Hematopoietic multipotent progenitor cell treated with erythropoietin and hydrocortisone succinate and interleukin-3 and kit ligand, for 8 days (in vitro differentiated cells): ENCODE results near the gene ALX1.
"Not testable (repeated sequence)": the region's sequence is repeated elsewhere in the genome, so short reads cannot be mapped to it uniquely, and the experiment has no call there.

ENCODE experiments used
- DNase-seq: peaks from one replicate; pipeline ENCODE4 v3.0.0-alpha.2; 2015

The ALX1 gene

DNA sequence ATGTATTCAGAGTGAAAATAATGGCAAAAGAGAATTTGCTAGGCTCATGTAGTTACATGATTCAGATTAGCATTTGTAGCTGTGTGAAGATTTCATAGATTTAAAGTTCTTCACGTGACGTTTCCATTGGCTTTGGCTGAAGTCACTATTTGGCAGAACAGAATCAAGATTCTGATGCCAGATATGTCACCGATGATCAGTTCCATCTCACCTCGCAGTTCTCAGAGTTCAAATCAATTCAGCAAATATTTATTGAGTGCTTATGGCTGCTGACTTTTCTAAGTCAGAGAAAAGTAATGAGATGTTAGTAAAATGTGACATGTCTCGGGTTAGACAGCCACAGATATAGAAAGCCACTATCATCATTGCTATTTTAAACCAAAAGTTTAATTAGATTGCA lies 28.4 kb downstream of the ALX1 start:
- no peak for DNase-seq

DNA sequence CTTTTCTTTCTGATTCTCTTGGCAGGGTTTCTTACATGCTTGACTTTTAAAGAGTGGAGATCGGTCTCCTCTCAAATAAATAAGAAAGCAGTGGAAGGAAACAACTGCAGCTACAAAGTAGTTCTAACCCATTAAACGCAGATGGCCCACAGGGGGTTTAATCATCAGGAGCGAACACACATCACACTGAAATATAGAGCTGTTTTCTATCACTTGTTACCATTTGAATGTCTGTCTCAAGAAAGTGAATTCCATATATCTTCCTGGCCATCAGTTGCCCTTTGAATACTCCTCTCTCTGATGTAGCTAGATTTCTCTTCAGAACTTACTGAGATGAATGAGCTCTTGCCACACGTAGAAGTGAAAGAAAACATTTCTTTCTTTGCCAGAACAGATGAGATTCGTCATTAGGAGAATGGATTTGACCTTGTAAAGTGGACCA lies 29.1 kb downstream of the ALX1 start:
- DNase-seq: no peak

DNA sequence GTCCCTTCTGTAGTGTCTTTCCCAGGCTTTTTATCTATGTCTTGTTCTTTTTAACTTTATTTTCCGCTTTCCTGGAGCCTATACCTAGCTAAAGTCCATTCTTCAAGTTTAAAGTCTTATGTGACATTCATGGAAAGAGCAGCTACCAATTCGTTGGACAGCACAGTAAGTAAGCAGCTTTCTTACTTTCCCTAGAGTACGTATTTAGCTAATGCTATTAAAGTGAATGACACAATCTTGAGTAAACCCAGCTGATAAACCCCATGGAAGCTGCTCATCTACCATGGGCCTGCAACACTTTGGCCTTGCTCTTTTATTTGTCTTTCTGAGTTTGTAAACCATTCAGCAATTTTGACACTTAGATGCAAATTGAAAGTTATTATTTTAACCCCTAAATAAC lies 30.0 kb downstream of the ALX1 start:
- DNase-seq: no peak

DNA sequence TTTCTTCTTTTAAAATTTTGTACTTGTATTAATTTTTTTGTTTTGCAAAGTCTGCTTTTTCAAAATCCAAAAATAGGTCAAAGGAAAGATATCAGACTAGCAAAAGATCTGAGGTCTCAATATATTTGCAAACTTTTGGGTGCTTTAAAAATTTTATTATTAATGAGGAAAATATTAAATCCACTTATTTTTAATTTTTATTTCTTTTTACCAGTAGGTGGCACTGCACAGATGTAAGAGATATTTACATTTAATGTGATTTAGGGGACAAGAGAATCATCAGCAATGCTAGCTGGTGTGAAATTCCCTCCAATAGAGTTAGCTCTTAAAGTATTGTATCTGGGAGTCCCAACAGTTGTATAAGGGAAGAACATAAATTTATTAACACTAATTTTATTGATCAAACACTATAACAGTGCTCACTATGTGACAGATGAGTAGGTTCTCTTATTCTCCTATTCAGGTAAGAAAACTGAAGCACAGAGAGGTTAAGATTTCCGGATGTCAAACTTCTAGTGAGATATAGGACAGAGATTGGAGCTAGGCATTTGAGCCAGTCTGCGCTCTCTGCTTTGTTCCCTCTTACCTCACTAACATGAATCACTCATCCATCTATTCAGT lies 30.5 kb downstream of the ALX1 start:
- peak; percentile 7 for DNase-seq

DNA sequence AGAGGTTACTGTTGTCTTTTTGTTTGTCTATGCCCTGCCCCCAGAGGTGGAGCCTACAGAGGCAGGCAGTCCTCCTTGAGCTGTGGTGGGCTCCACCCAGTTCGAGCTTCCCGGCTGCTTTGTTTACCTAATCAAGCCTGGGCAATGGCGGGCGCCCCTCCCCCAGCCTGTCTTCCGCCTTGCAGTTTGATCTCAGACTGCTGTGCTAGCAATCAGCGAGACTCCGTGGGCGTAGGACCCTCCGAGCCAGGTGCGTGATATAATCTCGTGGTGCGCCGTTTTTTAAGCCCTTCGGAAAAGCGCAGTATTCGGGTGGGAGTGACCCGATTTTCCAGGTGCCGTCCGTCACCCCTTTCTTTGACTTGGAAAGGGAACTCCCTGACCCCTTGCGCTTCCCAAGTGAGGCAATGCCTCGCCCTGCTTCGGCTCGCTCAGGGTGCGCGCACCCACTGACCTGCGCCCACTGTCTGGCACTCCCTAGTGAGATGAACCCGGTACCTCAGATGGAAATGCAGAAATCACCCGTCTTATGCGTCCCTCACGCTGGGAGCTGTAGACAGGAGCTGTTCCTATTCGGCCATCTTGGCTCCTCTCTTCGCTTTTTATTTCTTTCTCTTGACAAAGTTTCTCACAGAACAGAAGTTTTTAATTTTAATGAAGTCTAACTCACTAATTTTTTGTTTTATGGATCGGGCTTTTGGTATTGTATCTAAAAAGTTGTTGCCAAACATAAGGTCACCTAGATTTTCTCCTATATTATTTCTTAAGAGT lies 38.0 kb downstream of the ALX1 start:
- not testable (repeated sequence) for DNase-seq

DNA sequence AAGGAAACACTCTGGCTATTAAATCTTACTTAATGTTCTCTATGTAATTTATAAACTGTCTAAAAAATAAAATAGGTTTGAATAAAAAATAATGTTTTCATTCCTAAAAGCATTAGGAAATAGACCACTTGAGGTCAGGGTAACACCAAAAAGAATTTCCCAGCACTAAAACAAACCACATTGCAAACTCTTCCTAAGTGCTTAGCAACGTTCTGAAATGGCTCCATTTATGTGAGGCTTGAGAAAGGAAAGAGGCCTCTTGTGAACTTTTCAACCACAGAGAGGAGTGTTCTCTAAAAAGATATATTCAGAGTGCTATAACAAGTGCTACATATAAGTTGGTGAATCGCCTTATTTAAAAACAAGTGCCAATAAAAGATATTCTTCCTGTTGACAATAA lies 42.7 kb downstream of the ALX1 start:
- no peak for DNase-seq

GRCh38 chr12:85325442-85325841 lies 45.4 kb downstream of the ALX1 start:
- no peak for DNase-seq

- no peak for DNase-seq
Measured at GRCh38 chr12:85329913-85330312, 49.9 kb downstream of the ALX1 start.

DNA sequence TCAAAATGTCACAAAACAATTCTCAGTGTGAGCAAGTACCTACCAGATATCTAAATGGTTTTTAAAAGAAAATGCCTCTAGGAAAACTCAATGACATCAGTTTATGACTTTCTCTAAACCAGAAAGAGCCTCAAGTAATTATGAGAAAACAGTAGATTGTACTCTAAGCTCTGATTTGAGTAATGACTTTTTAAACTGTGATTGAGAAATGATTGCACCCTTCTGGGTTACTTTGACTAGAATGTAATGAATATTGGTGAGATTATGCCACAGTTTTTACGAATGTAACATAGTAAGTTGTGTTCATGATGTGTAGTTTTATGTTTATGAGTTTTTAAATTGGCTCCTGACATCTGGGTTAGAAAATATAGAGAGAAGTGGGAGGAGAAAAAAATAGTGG lies 68.8 kb downstream of the ALX1 start:
- no peak for DNase-seq

- no peak for DNase-seq
Measured at GRCh38 chr12:85350356-85350755, 70.3 kb downstream of the ALX1 start.
